ENCODE measurements around the gene SBF2.
A peak's percentile ranks its signal among the peaks of the same experiment; 100 is the strongest.

Gene SBF2

DNA sequence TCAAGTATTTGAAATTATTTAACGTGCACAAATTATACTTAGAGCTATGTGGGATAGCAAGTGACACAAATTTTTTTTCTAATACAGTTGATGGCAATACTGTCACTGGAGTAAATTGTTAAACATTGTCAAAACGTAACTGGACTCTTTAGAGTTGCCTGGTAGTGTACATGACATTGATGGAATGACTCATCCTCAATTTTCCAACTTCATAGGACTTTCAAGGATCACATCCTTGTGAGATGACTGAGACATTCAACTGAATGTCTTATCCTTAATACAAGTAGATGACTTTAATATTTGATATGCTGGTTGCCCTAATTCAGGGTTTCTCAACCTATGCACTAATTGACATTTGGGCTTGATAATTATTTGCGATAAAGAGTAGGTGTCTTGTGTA is 320.1 kb downstream of the SBF2 start:
- TF ChIP-seq, protein P1, sequence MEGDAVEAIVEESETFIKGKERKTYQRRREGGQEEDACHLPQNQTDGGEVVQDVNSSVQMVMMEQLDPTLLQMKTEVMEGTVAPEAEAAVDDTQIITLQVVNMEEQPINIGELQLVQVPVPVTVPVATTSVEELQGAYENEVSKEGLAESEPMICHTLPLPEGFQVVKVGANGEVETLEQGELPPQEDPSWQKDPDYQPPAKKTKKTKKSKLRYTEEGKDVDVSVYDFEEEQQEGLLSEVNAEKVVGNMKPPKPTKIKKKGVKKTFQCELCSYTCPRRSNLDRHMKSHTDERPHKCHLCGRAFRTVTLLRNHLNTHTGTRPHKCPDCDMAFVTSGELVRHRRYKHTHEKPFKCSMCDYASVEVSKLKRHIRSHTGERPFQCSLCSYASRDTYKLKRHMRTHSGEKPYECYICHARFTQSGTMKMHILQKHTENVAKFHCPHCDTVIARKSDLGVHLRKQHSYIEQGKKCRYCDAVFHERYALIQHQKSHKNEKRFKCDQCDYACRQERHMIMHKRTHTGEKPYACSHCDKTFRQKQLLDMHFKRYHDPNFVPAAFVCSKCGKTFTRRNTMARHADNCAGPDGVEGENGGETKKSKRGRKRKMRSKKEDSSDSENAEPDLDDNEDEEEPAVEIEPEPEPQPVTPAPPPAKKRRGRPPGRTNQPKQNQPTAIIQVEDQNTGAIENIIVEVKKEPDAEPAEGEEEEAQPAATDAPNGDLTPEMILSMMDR (conservative IDR thresholded peaks at IDR 0.05; ENCODE audit: low read depth, low read length), result no peak
- H3K4me3 ChIP-seq (ENCODE audit: low read depth, low read length), result no peak overlapping the region
- DNase-seq (ENCODE audit: low read depth), result no peak

- TF ChIP-seq, protein P1 (conservative IDR thresholded peaks at IDR 0.05; ENCODE audit: low read depth, low read length), result peak; percentile 79
- DNase-seq (ENCODE audit: low read depth), result peak; percentile 85
- no peak overlapping the region for H3K4me3 ChIP-seq (ENCODE audit: low read depth, low read length)
Measured at GRCh38 chr11:9972989-9973388, 321.0 kb downstream of the SBF2 start.

- H3K4me3 ChIP-seq (ENCODE audit: low read depth, low read length), result no peak overlapping the region
- TF ChIP-seq, protein P1 (conservative IDR thresholded peaks at IDR 0.05; ENCODE audit: low read depth, low read length), result no peak
- no peak for DNase-seq (ENCODE audit: low read depth)
Measured at GRCh38 chr11:9971894-9972293, 322.1 kb downstream of the SBF2 start.

- no peak overlapping the region for H3K4me3 ChIP-seq (ENCODE audit: low read depth, low read length)
- DNase-seq (ENCODE audit: low read depth), result no peak
- TF ChIP-seq, protein P1 (conservative IDR thresholded peaks at IDR 0.05; ENCODE audit: low read depth, low read length), result no peak
Measured at GRCh38 chr11:9969068-9969467, 325.0 kb downstream of the SBF2 start.

DNA sequence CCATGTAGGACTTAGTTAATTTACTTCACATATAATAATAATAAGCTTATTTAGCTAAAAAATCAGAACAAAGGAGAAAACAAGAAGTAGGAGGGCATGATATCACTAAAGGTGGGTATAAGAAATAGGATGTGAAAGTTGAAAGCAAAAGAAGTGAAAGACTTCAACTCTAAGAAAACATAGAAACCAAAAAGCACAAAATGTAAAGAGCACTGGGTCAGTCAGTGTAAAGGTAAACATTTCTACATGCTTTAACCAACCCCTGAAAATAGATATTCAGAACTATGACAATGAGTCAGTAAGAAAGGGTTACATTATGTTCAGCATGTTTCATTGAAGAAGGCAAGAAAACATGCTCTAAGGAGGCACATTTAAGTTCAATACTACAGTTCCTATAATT is 331.3 kb downstream of the SBF2 start:
- DNase-seq (ENCODE audit: low read depth), result peak; percentile 37
- TF ChIP-seq, protein P1 (conservative IDR thresholded peaks at IDR 0.05; ENCODE audit: low read depth, low read length), result no peak
- H3K4me3 ChIP-seq (ENCODE audit: low read depth, low read length), result no peak overlapping the region

DNA sequence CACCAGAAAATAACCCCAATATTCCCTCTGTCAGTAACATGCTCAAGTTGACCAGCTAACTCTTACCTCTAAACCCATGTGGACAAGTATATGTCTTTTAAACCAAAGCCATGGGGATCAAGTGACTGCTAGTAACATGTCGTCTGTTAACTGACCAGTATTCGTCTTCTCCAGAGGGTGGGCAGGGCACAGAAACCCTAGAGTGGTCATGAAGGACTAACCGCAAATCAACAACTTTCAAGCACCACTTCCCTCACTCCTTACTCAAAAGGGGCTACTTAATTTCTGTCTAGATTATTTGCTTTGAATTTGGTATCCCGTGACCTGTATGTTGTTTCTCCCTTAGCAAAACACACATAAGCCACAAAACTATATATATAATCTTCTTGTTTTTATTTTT is 336.9 kb downstream of the SBF2 start:
- no peak overlapping the region for H3K4me3 ChIP-seq (ENCODE audit: low read depth, low read length)
- no peak for DNase-seq (ENCODE audit: low read depth)
- TF ChIP-seq, protein P1 (conservative IDR thresholded peaks at IDR 0.05; ENCODE audit: low read depth, low read length), result no peak

DNA sequence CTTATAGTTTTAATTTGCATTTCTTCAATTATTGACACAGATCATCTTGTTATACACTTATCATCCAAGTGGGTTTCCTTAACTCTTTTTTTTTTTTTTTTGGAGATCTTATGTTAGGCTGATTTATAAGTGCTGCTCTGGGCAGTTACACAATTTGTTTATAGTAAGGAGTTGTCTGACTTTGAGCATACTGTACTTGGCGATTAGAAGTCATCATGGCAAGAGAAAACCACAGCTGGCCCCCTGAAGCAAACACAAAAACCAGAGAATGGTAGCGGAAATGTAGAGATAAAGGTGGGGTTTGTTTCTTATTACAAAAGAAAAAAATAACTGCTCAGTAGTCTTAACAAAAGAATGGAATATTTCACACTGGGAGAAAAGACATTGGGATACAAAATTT is 337.5 kb downstream of the SBF2 start:
- DNase-seq (ENCODE audit: low read depth), result peak; percentile 57
- H3K4me3 ChIP-seq (ENCODE audit: low read depth, low read length), result no peak overlapping the region
- TF ChIP-seq, protein P1 (conservative IDR thresholded peaks at IDR 0.05; ENCODE audit: low read depth, low read length), result no peak
